ENCODE data around the gene DHX16.

GRCh38 chr6:30611856-30612194 is 61.0 kb downstream of the DHX16 start:
- TF ChIP-seq EZH2 (optimal IDR thresholded peaks at IDR 0.05; ENCODE audit: low read depth, low read length), result no peak
- TF ChIP-seq EZH2phosphoT487 (IDR thresholded peaks at IDR 0.05; ENCODE audit: low read length), result no peak
